GM19238 (cell line): ENCODE results near the gene THSD4.

Experiments used
- DNase-seq: peaks from one replicate; pipeline ENCODE4 v3.0.0; 2011; ENCODE audit warnings: low spot score; ENCODE audit not compliant: insufficient read length

The THSD4 gene

GRCh38 chr15:71679223-71679792, 564.0 kb downstream of the THSD4 start:
- DNase-seq: no peak

DNA sequence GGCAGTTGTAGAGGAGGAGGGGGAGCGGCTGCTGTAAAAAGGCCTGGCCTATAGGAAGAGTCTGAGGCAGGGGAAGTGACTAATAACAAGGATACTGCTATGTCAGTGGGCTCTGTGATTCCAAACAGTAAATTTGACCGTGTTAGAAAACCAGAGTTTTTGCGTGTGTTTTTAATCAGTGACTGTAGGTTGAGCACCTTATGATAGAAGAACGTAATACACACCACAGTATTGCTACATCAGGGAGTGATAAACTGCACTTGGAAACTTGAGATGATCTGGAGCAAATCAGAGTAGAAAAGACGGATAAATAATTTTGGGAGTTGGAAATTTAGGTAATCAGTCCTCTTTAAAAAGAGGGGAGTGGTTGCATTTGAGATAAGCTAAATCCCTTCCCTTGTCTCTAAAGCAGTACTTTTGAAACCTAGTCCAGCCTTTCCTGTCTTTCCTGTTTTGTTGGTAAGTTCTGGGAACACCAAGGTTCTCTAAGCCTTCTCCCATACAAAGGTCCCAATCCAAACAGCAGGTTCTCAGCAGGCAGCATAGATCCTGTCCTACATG, 564.6 kb downstream of the THSD4 start:
- DNase-seq: no peak

GRCh38 chr15:71682001-71682400, 566.7 kb downstream of the THSD4 start:
- DNase-seq: no peak

GRCh38 chr15:71683411-71684274, 568.4 kb downstream of the THSD4 start:
- no peak for DNase-seq

GRCh38 chr15:71685420-71685993, 570.2 kb downstream of the THSD4 start:
- no peak for DNase-seq

GRCh38 chr15:71686221-71687050, 571.2 kb downstream of the THSD4 start:
- no peak for DNase-seq

DNA sequence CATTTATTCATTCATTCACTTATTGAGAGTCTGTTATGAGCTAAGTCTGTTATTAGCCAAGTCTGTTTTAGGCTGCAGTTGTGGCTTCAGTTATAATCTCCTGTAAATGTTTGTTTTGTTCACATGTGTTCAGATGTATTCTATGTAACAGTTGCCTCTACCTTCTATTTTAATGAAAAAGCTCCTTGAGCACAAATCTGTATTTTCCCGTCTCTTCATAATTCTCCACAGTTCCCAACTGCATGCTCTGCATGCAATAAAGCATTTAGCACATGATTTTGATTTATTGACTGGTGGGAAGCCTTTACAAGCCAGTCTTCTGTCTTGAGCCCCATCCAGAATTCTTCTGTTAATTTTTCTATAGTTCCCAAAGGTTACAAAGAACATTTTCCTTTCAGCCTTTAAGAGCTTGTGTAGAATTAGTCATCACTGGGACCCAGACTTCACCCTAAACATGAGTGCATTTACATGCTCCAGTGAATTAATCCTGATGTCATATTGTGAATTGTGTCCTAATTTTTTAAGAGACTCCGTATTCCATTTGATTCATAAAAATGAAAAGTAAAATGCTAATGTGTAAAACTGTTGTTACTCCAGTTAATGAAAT, 572.7 kb downstream of the THSD4 start:
- DNase-seq: no peak

- DNase-seq: no peak
Measured at GRCh38 chr15:71688509-71689094, 573.3 kb downstream of the THSD4 start.

GRCh38 chr15:71691081-71691457, 575.8 kb downstream of the THSD4 start:
- no peak for DNase-seq

DNA sequence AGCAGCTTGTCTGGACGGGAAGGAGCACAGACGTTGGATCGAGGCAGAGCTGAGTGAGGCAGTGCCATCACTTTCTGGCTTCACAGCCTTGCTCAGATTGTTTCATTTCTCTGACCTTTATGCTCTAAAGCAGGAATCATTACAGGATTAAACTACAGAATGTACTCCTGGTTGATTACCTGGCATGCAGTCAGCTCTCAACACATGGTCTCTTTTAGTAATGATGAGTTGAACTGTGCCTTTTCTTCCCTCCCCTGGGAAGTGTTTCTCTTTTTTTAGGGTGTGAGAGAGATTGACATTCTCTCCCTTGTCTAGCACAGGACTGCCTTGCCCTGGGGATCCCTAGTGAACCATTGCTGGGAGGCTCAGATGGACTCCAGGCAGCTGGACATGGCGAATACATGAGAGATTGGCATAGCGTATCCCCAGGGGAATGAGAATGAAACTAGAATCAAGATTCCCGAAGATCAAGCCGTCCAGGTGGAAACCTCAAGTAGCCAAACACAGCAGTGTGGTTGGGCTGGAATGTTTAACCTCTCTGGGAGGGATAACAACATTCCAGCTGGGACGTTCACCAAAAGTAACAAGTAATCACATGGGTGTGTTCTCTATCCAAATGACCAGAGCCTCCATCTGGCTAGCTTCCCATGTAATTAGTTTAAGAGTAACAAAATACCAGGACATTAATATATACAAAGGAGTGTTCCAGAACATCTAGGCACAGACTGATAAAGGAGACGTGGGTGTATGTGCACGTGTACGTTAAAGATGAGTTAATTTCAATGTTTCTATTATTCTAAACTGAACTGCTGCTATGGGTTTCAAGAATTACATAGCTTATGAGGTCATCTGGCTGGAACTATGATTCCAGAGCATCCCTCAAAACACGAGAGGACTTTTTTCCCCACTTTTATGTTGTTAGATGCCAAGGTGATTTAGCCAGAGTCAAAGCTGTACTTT, 576.5 kb downstream of the THSD4 start:
- DNase-seq: no peak

DNA sequence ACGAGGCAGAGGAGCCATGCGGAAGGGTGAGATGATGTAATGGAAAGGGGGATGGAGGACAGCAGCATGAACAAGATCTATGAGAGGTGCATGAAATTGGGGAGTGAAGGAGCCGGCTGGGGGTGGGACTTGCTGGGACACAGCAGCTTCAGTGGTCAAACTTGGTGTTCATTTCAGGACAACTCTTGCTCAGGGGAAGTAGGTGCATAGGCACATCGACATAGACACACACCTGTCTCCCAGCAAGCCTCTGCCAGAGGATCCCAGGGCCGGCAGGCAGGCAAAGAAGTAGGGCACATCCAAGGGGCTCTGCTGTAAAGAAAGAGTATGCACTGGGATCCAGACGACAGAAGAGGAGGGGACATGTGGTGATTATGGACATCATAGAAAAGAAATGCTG, 582.0 kb downstream of the THSD4 start:
- DNase-seq: no peak

- DNase-seq: no peak
Measured at GRCh38 chr15:71698030-71698429, 582.8 kb downstream of the THSD4 start.

DNA sequence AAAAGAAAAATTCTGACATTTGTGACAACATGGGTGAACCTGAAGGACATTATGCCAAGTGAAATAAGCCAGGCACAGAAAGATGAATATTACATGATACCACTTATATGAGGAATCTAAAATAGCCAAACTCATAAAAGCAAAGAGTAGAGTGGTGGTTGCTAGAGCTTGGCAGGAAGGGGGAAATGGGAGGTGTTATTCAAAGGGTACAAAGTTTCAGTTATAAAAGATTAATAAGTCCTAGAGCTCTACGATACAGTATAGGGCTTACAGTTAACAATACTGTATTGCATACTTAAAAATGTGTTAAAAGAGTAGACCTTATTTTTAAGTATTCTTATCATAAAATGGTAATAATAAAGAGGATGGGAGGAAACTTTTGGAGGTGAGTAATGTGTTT, 583.5 kb downstream of the THSD4 start:
- no peak for DNase-seq

DNA sequence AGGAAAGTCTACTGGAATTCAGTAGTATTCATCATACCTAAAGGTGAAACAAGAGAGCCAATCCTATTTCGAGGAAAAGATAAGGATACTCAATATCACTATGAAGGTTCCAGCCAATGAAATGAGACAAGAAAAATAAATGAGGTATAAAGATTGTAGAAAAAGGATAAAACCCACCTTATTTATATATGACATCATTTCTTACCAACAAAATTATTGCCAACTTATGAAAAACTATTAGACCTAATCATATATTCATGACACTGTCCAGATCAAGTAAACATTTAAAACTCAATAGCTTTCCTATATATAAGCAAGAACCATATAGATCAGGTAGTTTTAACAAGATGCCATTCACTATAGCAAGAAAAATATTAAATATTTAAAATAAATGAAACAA, 584.7 kb downstream of the THSD4 start:
- no peak for DNase-seq

DNA sequence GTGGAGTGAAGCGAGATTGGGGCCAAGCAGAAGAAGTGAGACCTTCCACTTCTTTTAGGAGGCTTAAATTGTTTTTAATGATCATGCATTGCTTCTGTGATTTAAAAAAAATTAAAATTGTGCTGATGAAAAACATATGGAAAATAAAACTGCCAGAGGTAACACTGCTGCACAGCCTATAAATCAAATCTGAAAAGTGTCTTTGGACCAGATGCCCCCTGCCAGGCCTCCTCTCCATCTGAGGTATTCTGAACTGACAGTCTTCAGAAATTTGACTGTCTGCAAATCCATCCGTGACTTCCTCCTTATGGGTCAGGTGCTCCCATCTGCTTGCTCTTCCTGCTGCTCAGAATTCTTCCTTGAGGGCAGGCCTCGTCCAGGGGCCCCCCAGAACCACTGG, 586.5 kb downstream of the THSD4 start:
- DNase-seq: no peak

DNA sequence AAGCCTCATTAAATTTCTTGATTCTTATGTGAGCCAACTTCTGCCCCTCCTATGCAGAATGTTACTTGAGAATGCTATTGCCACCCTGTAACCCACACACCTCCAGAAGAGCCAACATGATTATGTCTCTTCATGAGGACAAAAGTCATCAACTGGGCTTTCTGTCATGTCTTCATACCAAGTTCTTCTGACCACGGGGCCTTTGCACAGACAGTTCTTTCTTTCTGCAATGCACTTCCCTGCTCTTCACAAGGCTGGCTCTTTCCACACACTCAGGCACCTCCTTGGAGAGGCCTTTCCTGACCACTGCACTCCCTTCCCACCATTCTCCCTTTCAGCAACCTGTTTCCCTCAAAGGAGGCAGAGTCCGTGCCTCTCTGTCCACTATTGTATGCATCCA, 587.2 kb downstream of the THSD4 start:
- no peak for DNase-seq

GRCh38 chr15:71705151-71705550, 589.9 kb downstream of the THSD4 start:
- DNase-seq: no peak

DNA sequence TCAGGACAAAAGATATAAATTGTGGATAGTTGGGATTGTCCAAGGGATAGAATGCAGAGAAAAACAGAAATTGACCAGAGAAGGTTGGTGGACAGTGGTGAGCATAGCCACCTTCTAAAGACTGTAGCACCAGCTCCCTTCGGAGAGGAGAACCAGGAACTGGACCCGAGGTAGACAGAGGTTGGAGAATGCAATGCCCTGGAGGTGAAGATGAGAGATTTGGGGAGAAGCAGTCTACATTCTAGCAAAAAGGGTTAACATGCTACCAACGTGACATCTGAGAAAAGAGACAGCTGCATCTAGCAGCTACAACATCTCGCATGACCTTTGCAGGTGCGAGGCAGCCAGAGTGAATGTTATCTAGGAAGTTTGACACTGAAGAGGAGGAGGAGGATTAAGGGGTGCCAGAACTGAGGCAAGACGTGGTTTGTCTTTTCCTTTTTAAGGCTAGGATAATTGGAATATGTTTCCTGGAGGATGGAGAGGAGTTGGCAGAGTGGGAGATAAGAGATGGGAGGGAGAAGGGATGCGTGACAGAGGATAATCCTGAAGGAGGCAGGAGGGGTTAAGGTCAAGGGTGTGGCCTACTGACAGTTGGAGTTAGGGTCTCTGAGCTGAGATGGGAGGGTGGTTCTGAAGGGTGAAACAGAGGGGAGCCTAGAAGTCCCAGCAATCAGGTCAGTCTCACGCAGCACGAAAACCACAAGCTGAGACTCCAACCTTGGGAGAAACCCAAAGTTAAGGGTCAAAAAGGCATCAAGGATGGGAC, 591.4 kb downstream of the THSD4 start:
- DNase-seq: no peak
